B cell (primary cell): ENCODE measurements around the gene CSF2RB. TPM values are rescaled to one million over a fixed set of nuclear protein-coding genes. Genes with fewer than 3 reads are reported as not detected.

Source experiments
- ATAC-seq: fragments of 200-7000 bp; cut with Tn5 transposase; one replicate; pipeline ENCODE4 v1.10.0; 2021; ENCODE audit warnings: low read depth, mild to moderate bottlenecking, moderate number of reproducible peaks, moderate library complexity
- CTCF ChIA-PET: fragments of 350-600 bp; sonication (Branson Sonifier 250); formaldehyde crosslinking; loops from one replicate; lab custom pipeline; 2021; ENCODE audit warnings: antibody characterized with exemption, inconsistent platforms; lab: Charles Lee
- POLR2A ChIA-PET: fragments of 350-600 bp; sonication (Branson Sonifier 250); formaldehyde crosslinking; loops from one replicate; lab custom pipeline; 2021; ENCODE audit warnings: antibody characterized with exemption; lab: Charles Lee
- DNase-seq: peaks from one replicate; pipeline ENCODE4 v3.0.0; 2013
- H2AFZ ChIP-seq: 2 replicates; pipeline ENCODE4 v1.6.1; 2012; ENCODE audit warnings: mild to moderate bottlenecking, low read depth, low read length; ENCODE audit not compliant: insufficient read depth, poor library complexity, severe bottlenecking
- H3K27ac ChIP-seq, 2 donors: 1 replicate in 1 of 2; 2 replicates in 1 of 2; pipeline ENCODE4 v1.5.1; 2012 to 2013; ENCODE audit warnings: low read length in 2 of 2, mild to moderate bottlenecking in 2 of 2, moderate library complexity in 1 of 2
- H3K27me3 ChIP-seq, 4 experiments: fragments of 200-600 bp in 1 of 4; sonication (generic) in 1 of 4; replicated peaks in 1 of 4; 1 replicate in 2 of 4; 2 replicates in 2 of 4; pipeline versions ENCODE4 v1.6.1 to v1.7.0; 2013 to 2016; ENCODE audit warnings: low read length in 3 of 4, mild to moderate bottlenecking in 2 of 4, mixed read lengths in 1 of 4, moderate library complexity in 1 of 4; ENCODE audit not compliant: insufficient read depth in 4 of 4, control insufficient read depth in 3 of 4; ENCODE audit errors: control extremely low read depth in 1 of 4
- H3K36me3 ChIP-seq, 2 experiments: replicated peaks in 1 of 2; 1 replicate in 1 of 2; 2 replicates in 1 of 2; pipeline versions ENCODE4 v1.6.1 to v1.7.1; 2013; ENCODE audit warnings: low read length in 1 of 2; ENCODE audit not compliant: insufficient read depth in 2 of 2, control insufficient read depth in 1 of 2; ENCODE audit errors: control extremely low read depth in 1 of 2, extremely low read depth in 1 of 2
- H3K4me1 ChIP-seq, 2 donors: fragments of 200-600 bp in 1 of 2; sonication (generic) in 1 of 2; 1 replicate in 1 of 2; 2 replicates in 1 of 2; pipeline versions ENCODE4 v1.5.1 to v1.6.1; 2013 to 2017; ENCODE audit warnings: low read length in 2 of 2; ENCODE audit not compliant: control insufficient read depth in 2 of 2, insufficient read depth in 2 of 2
- H3K4me2 ChIP-seq: replicated peaks from 2 replicates; pipeline ENCODE3; 2012; ENCODE audit warnings: mild to moderate bottlenecking, low read depth, low read length; ENCODE audit not compliant: poor library complexity, severe bottlenecking
- H3K4me3 ChIP-seq, 5 experiments: fragments of 200-600 bp in 1 of 5; sonication (generic) in 1 of 5; 1 replicate in 3 of 5; 2 replicates in 2 of 5; pipeline versions ENCODE4 v1.5.1 to v1.7.0; 2011 to 2016; ENCODE audit warnings: low read length in 4 of 5, mild to moderate bottlenecking in 4 of 5, low read depth in 2 of 5, control low read depth in 1 of 5, moderate library complexity in 1 of 5; ENCODE audit not compliant: insufficient read depth in 1 of 5; ENCODE audit errors: control extremely low read depth in 1 of 5, extremely low read depth in 1 of 5
- H3K79me2 ChIP-seq: fragments of 200-600 bp; sonication (generic); one replicate; pipeline ENCODE4 v1.6.0; 2016; ENCODE audit warnings: low read length; ENCODE audit not compliant: control insufficient read depth, insufficient read depth
- H3K9ac ChIP-seq: fragments of 200-600 bp; sonication (generic); 2 replicates; pipeline ENCODE4 v1.6.1; 2017; ENCODE audit warnings: mild to moderate bottlenecking, low read length, moderate library complexity
- H3K9me3 ChIP-seq, 3 donors: one replicate each; pipeline versions ENCODE4 v1.6.1 to v1.7.1; 2013; ENCODE audit warnings: low read length in 2 of 3; ENCODE audit not compliant: control insufficient read depth in 2 of 3, insufficient read depth in 1 of 3; ENCODE audit errors: control extremely low read depth in 1 of 3
- H4K20me1 ChIP-seq: 2 replicates; pipeline ENCODE4 v1.6.0; 2012; ENCODE audit warnings: mild to moderate bottlenecking, low read length; ENCODE audit not compliant: insufficient read depth, control insufficient read depth, poor library complexity, severe bottlenecking
- H3K27ac Mint-ChIP-seq: one replicate; pipeline ENCODE4 v1.8.0; 2021; ENCODE audit warnings: mixed read lengths
- H3K27me3 Mint-ChIP-seq: one replicate; pipeline ENCODE4 v1.8.0; 2021; ENCODE audit warnings: mixed read lengths
- H3K4me1 Mint-ChIP-seq: one replicate; pipeline ENCODE4 v1.8.0; 2021; ENCODE audit warnings: mixed read lengths
- H3K4me3 Mint-ChIP-seq: one replicate; pipeline ENCODE4 v1.8.0; 2021; ENCODE audit warnings: mixed read lengths
- H3K9me3 Mint-ChIP-seq: one replicate; pipeline ENCODE4 v1.8.0; 2022; ENCODE audit warnings: mixed read lengths; ENCODE audit not compliant: insufficient read depth
- CTCF ChIP-seq: fragments of 200-600 bp; IDR thresholded peaks from one replicate; pipeline ENCODE4 v1.8.0; 2022; ENCODE audit warnings: antibody characterized with exemption, mild to moderate bottlenecking
- EZH2 ChIP-seq: IDR thresholded peaks from 2 replicates; pipeline ENCODE4 v1.6.1; 2012; ENCODE audit warnings: borderline replicate concordance, low read depth, mild to moderate bottlenecking, moderate library complexity, low read length; ENCODE audit not compliant: insufficient read depth, poor library complexity, severe bottlenecking
- WGBS: methylation state at CpG from one replicate; pipeline ENCODE4 v1.1.5; 2013; ENCODE audit warnings: missing lambda C conversion rate; ENCODE audit not compliant: insufficient coverage; 5-methylcytosine and 5-hydroxymethylcytosine counted together
- intact Hi-C: fragments of 100-400 bp; cut with micrococcal nuclease; formaldehyde crosslinking; loops from one replicate; pipeline ENCODE4 v1.10.0; 2022
- polyA plus RNA-seq: library from polyadenylated mRNA; depleted of rRNA; stranded (reverse); fragments of >200 nt; gene quantifications from 2 replicates; pipeline ENCODE4 v1.2.3, GENCODE V29; 2012
- total RNA-seq, 2 donors: library from RNA; stranded (reverse); fragments of 120-200 nt in 1 of 2; gene quantifications; 1 replicate in 1 of 2; 2 replicates in 1 of 2; pipeline versions ENCODE4 v1.2.3 to v1.2.4, GENCODE V29; 2013 to 2022

The CSF2RB gene
- total and polyA plus RNA-seq, 2 donors (not counting 1 experiment from before 2014, with no cell fraction given), result 22.0 to 39.7 TPM

GRCh38 chr22:36928786-36929535 is 15.5 kb downstream of the CSF2RB start:
- no peak overlapping the region for H3K27ac Mint-ChIP-seq
- H3K9ac ChIP-seq, result no peak overlapping the region
- no peak overlapping the region for H3K4me3 ChIP-seq
- DNase-seq (no peak), ATAC-seq (no peak)
- TF ChIP-seq CTCF (no peak), EZH2 (no peak)
- H3K36me3 ChIP-seq, result peaks cover 0 to 57% of the 10 kb centered on the region in 2 experiments
- H2AFZ ChIP-seq, result no peak overlapping the region
- no peak overlapping the region for H3K4me3 Mint-ChIP-seq
- no peaks in the 10 kb centered on the region for H3K9me3 Mint-ChIP-seq
- WGBS, result 98% methylated on average over 16 of the region's 17 CpGs
- no peak overlapping the region for H3K4me2 ChIP-seq
- ChIA-PET CTCF (interaction anchor here (0.9 kb wide), 1 partner anchor 73 kb away, joined by 3 read pairs; no protein-coding TSS in a partner anchor), POLR2A (no interaction called here)
- H3K27ac ChIP-seq, result no peak overlapping the region
- H3K4me1 Mint-ChIP-seq, result peaks cover 2% of the 10 kb centered on the region
- intact Hi-C loops, result no loop called here
- H4K20me1 ChIP-seq, result peaks cover under 1% of the 10 kb centered on the region
- no peaks in the 10 kb centered on the region for H3K9me3 ChIP-seq
- H3K79me2 ChIP-seq, result no peaks in the 10 kb centered on the region
- no peaks in the 10 kb centered on the region for H3K4me1 ChIP-seq
- H3K27me3 ChIP-seq, result no peaks in the 10 kb centered on the region
- H3K27me3 Mint-ChIP-seq, result no peaks in the 10 kb centered on the region

- Histone ChIP-seq H3K4me2 (no peak overlapping the region), H3K27me3 (no peaks in the 10 kb centered on the region), H3K36me3 (peaks cover 0 to 59% of the 10 kb centered on the region in 2 experiments), H3K9ac (no peak overlapping the region), H3K27ac (no peak overlapping the region), H3K4me3 (no peak overlapping the region), H3K79me2 (no peaks in the 10 kb centered on the region), H3K9me3 (no peaks in the 10 kb centered on the region), H2AFZ (no peak overlapping the region), H3K4me1 (no peaks in the 10 kb centered on the region), H4K20me1 (no peaks in the 10 kb centered on the region)
- intact Hi-C loops, result no loop called here
- WGBS, result 96% methylated on average over 10 of the region's 10 CpGs
- no peak for ATAC-seq
- no peak overlapping the region for H3K27ac Mint-ChIP-seq
- no peaks in the 10 kb centered on the region for H3K9me3 Mint-ChIP-seq
- no peak overlapping the region for H3K4me3 Mint-ChIP-seq
- ChIA-PET CTCF (no interaction called here), POLR2A (no interaction called here)
- H3K4me1 Mint-ChIP-seq, result peaks cover 2% of the 10 kb centered on the region
- no peaks in the 10 kb centered on the region for H3K27me3 Mint-ChIP-seq
- no peak for TF ChIP-seq CTCF
- TF ChIP-seq EZH2, result no peak
- DNase-seq, result no peak
These were observed 16.2 kb downstream of the CSF2RB start for GRCh38 chr22:36929621-36930020.
